AG04450 (cell line): ENCODE data around the gene KERA. TPM values are rescaled to one million over a fixed set of nuclear protein-coding genes. Genes with fewer than 3 reads are reported as not detected.

Experiments
- CTCF ChIA-PET: fragments of 300-600, 350-600 bp; formaldehyde crosslinking; extraction: SDS; loops from one replicate; lab custom pipeline; 2022; ENCODE audit warnings: antibody characterized with exemption, inconsistent platforms; lab: Charles Lee
- POLR2A ChIA-PET: fragments of 350-600 bp; formaldehyde crosslinking; extraction: SDS; loops from one replicate; lab custom pipeline; 2021; ENCODE audit warnings: antibody characterized with exemption, inconsistent platforms; lab: Yijun Ruan, JAX
- DNase-seq: peaks from one replicate; pipeline ENCODE4 v3.0.0-alpha.2; 2011; ENCODE audit warnings: low read depth, low spot score
- H3K27ac ChIP-seq: one replicate; pipeline ENCODE4 v1.5.1; 2012; ENCODE audit warnings: low read depth, low read length, control low read depth
- H3K27me3 ChIP-seq: one replicate; pipeline ENCODE4 v1.6.0; 2012; ENCODE audit warnings: low read length; ENCODE audit not compliant: control insufficient read depth, insufficient read depth
- H3K4me3 ChIP-seq: 2 replicates; pipeline ENCODE4 v1.5.1; 2011; ENCODE audit warnings: mild to moderate bottlenecking, low read depth, low read length, control low read depth
- H3K9me3 ChIP-seq: 2 replicates; pipeline ENCODE4 v1.5.1; 2012; ENCODE audit warnings: low read length; ENCODE audit not compliant: control insufficient read depth, insufficient read depth
- CTCF ChIP-seq: IDR thresholded peaks from 2 replicates; pipeline ENCODE4 v1.5.1; 2011; ENCODE audit warnings: low read depth, low read length, control low read depth, inconsistent platforms
- polyA plus RNA-seq: library from polyadenylated mRNA; depleted of rRNA; stranded (reverse); fragments of >200 nt; gene quantifications from 2 replicates; pipeline ENCODE4 v1.2.3, GENCODE V29; 2011

Gene KERA
- polyA plus RNA-seq, 1 experiment: not detected

GRCh38 chr12:91080041-91080440, 22.2 kb upstream of the KERA start:
- no peak overlapping the region for H3K27ac ChIP-seq
- no peaks in the 10 kb centered on the region for H3K9me3 ChIP-seq
- H3K4me3 ChIP-seq: no peak overlapping the region
- no peaks in the 10 kb centered on the region for H3K27me3 ChIP-seq
- no peak for TF ChIP-seq CTCF
- no peak for DNase-seq
- POLR2A ChIA-PET: no interaction called here
- CTCF ChIA-PET: no interaction called here

GRCh38 chr12:91078501-91078900, 20.7 kb upstream of the KERA start:
- Histone ChIP-seq H3K27me3 (no peaks in the 10 kb centered on the region), H3K9me3 (no peaks in the 10 kb centered on the region), H3K27ac (no peak overlapping the region), H3K4me3 (no peak overlapping the region)
- POLR2A ChIA-PET: no interaction called here
- DNase-seq: no peak
- no peak for TF ChIP-seq CTCF
- CTCF ChIA-PET: interaction anchor here (0.6 kb wide), 1 partner anchor 151 kb away, joined by 4 read pairs; no protein-coding TSS in a partner anchor

GRCh38 chr12:91077228-91077954, 19.6 kb upstream of the KERA start:
- Histone ChIP-seq H3K27me3 (no peaks in the 10 kb centered on the region), H3K4me3 (no peak overlapping the region), H3K27ac (no peak overlapping the region), H3K9me3 (no peaks in the 10 kb centered on the region)
- no peak for DNase-seq
- ChIA-PET CTCF (no interaction called here), POLR2A (no interaction called here)
- no peak for TF ChIP-seq CTCF

- H3K9me3 ChIP-seq: no peaks in the 10 kb centered on the region
- no peak overlapping the region for H3K4me3 ChIP-seq
- no peaks in the 10 kb centered on the region for H3K27me3 ChIP-seq
- DNase-seq: no peak
- TF ChIP-seq CTCF: no peak
- ChIA-PET CTCF (no interaction called here), POLR2A (no interaction called here)
- no peak overlapping the region for H3K27ac ChIP-seq
Observed at GRCh38 chr12:91074851-91075250, 17.0 kb upstream of the KERA start.

GRCh38 chr12:91074154-91074709, 16.4 kb upstream of the KERA start:
- no peak for TF ChIP-seq CTCF
- no peak overlapping the region for H3K4me3 ChIP-seq
- POLR2A ChIA-PET: interaction anchor here (0.6 kb wide), 1 partner anchor 1868 kb away, joined by 3 read pairs; no protein-coding TSS in a partner anchor
- CTCF ChIA-PET: no interaction called here
- no peaks in the 10 kb centered on the region for H3K9me3 ChIP-seq
- DNase-seq: no peak
- H3K27ac ChIP-seq: no peak overlapping the region
- no peaks in the 10 kb centered on the region for H3K27me3 ChIP-seq
